Stimulated activated naive CD4-positive, alpha-beta T cell (primary cell): ENCODE measurements around the gene MLH3.

Source experiments
- DNase-seq, 6 experiments: peaks; one replicate each; lab custom pipeline; 2025; lab: John Stamatoyannopoulos, UW

MLH3 gene

GRCh38 chr14:74984236-74985027 is 66.8 kb downstream of the MLH3 start:
- no peak for DNase-seq

- no peak for DNase-seq
These were observed 67.9 kb downstream of the MLH3 start for GRCh38 chr14:74983343-74983742.

- no peak for DNase-seq
These were observed 68.6 kb downstream of the MLH3 start for GRCh38 chr14:74982661-74983060.

- no peak for DNase-seq
These were observed 69.4 kb downstream of the MLH3 start for GRCh38 chr14:74981833-74982232.

GRCh38 chr14:74981462-74981782 is 69.8 kb downstream of the MLH3 start:
- DNase-seq = no peak

GRCh38 chr14:74980731-74981461 is 70.4 kb downstream of the MLH3 start:
- no peak for DNase-seq

GRCh38 chr14:74980398-74980730 is 70.9 kb downstream of the MLH3 start:
- DNase-seq = no peak

GRCh38 chr14:74979442-74980397 is 71.5 kb downstream of the MLH3 start:
- DNase-seq = no peak

- DNase-seq = no peak
These were observed 72.2 kb downstream of the MLH3 start for GRCh38 chr14:74979029-74979428.

- DNase-seq = no peak
These were observed 72.8 kb downstream of the MLH3 start for GRCh38 chr14:74978416-74978947.

GRCh38 chr14:74977901-74978385 is 73.3 kb downstream of the MLH3 start:
- no peak for DNase-seq

GRCh38 chr14:74977164-74977900 is 73.9 kb downstream of the MLH3 start:
- no peak for DNase-seq

GRCh38 chr14:74976264-74977113 is 74.8 kb downstream of the MLH3 start:
- no peak for DNase-seq

- DNase-seq = no peak
These were observed 76.0 kb downstream of the MLH3 start for GRCh38 chr14:74975059-74975810.

GRCh38 chr14:74974364-74975058 is 76.8 kb downstream of the MLH3 start:
- no peak for DNase-seq

- DNase-seq = no peak
These were observed 77.3 kb downstream of the MLH3 start for GRCh38 chr14:74973905-74974363.

- no peak for DNase-seq
These were observed 78.1 kb downstream of the MLH3 start for GRCh38 chr14:74973003-74973653.

GRCh38 chr14:74968811-74969210 is 82.5 kb downstream of the MLH3 start:
- DNase-seq = no peak
